Subcutaneous adipose tissue (tissue), 4 donors: ENCODE data around the gene POC1A. TPM values are rescaled to one million over a fixed set of nuclear protein-coding genes. Genes with fewer than 3 reads are reported as not detected.

Experiments used
- total RNA-seq, 4 donors: library from RNA; depleted of rRNA; stranded (reverse); fragments of >200 nt; gene quantifications; one replicate each; pipeline ENCODE4 v1.1.0, GENCODE V29; 2016
- TF ChIP-seq, protein P1 (sequence below): fragments of 450-650 bp; IDR thresholded peaks from one replicate; pipeline ENCODE4 v1.5.1; 2016; ENCODE audit warnings: low read depth, mild to moderate bottlenecking, control low read depth, antibody characterized with exemption, moderate library complexity

Gene POC1A
- total RNA-seq, 4 donors from 2014 or later = 0.38 to 2.4 (median 1.2) TPM

DNA sequence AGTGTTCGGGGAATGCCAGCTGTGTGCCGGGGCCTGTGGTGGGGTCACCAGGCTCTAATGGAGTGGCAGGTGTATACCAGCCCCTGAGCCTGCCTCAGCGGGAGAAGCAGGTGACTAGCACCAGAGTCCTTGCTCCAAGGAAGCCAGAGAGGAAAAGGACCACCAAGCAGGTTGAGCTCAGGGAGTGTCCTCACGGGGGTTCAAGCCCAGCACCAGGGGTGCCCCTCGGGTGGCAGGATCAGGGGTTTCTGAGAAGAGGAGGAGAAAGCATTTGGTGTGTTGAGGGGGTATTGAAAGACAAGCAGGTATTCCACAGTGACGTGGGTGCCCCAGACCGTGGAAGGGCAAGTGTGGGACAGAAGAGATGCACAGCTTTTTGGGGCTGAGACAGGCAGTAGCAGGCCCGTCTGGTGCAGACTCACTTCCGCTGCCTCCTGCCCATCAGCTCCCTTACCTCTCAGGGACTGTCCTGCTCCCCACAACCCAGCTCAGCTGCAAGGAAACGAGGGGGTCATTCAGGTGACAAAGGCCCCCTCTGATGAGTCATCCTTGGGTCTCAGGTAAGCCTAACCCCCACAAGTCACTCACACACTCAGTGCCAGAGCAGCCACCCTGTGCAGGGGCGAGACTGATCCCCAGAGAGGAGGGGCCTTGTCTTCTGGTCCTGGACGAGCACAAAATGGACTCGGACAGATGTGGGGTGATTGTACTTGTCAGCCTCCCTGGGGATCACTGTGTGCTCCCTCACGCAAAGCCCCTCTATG is 21.4 kb upstream of the POC1A start:
- TF ChIP-seq, protein P1, sequence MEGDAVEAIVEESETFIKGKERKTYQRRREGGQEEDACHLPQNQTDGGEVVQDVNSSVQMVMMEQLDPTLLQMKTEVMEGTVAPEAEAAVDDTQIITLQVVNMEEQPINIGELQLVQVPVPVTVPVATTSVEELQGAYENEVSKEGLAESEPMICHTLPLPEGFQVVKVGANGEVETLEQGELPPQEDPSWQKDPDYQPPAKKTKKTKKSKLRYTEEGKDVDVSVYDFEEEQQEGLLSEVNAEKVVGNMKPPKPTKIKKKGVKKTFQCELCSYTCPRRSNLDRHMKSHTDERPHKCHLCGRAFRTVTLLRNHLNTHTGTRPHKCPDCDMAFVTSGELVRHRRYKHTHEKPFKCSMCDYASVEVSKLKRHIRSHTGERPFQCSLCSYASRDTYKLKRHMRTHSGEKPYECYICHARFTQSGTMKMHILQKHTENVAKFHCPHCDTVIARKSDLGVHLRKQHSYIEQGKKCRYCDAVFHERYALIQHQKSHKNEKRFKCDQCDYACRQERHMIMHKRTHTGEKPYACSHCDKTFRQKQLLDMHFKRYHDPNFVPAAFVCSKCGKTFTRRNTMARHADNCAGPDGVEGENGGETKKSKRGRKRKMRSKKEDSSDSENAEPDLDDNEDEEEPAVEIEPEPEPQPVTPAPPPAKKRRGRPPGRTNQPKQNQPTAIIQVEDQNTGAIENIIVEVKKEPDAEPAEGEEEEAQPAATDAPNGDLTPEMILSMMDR = no peak

DNA sequence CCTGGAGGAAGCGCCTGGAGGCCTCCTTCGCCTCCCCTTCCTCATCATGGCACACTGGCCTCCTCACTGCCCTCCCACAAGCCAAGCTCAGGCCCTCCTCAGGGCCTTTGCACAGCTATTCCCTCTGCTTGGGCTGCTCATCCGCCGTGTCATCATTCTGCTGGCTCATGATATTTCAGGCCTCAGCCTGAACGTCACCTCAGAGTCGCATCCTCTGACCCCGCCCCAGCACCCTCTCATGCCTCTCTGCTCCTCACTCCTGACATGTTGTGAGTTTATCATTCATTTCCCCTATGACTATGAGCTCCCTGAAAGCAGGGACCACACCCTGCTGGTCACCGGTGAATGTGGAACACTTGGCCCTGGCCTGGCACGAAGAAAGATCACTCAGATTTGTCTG is 20.7 kb upstream of the POC1A start:
- TF ChIP-seq, protein P1 = no peak

DNA sequence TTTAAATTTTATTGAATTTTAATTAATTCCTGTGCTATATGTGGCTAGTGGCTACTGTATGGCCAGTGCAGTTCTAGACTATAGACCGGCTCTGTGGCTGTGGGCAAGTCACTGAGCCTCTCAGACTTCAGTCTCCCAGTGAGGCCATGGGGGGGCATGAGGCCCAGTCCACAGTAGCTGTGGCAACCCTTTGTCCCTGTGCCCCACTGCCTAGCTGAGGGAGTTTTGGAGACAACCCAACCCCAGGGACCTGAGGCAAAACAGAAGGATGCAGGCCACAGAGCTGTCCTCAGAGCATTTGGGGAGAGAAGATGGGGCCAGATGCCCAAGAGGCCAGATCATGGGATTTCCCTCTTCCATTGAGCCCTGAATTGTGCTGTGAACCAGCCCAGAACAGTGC is 18.9 kb upstream of the POC1A start:
- TF ChIP-seq, protein P1 = no peak

DNA sequence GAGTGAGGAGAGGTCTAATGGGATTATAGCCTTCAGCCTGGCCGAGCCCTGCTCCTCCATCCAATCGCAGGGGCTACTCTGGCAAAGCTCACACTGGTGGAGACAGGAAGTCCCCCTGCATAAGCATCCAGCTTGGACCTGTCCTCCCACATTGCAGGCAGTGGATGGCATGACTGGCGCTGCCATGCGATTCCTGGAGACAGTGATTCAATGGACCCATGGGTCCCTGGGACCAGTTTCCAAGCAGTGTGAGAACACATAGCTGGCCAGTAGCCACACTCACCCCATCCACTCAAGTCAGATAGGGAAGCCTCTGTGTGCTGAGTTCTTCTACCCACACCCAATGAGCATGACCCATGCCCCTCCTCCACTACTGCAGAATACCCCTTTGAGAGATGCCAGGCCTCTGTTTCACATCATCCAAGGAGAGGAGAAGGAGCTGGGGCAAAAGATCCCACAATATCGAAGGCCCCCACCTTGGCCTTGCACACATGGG is 18.1 kb upstream of the POC1A start:
- TF ChIP-seq, protein P1 = no peak

DNA sequence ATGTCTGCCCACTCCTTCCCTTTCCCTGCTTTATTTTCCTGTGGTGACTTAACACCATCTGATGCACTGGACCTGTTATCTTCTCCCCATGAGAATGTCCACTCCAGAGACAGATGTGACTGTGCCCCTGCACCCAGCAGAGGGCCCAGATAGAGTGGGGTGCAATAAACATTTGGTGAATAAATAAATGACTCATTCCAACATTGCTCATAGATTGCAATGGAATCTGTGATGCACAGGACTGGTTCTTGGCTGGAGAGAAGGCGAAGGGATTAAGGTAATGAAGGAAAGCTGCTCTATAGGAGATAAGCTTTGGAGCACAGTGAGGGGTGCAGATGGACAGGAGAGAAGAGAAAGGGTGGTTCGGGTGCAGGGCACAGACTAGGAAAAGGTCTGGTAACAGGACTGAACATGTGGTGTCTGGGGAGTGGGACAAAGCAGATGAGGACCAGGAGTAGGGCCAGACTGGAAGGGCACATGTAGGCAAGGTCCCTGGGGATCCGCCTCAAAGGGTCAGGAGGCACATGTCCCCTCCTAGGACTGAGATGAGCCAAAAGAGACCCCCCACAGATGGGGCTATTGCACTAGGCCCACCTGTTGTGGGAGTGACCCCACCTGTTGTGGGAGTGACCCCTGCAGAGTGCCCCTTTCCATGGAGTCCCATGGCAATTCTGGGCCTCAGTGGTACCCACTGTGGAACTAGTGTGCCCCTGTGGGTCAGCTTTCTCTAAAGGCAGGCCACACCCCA is 17.5 kb upstream of the POC1A start:
- TF ChIP-seq, protein P1 = no peak

DNA sequence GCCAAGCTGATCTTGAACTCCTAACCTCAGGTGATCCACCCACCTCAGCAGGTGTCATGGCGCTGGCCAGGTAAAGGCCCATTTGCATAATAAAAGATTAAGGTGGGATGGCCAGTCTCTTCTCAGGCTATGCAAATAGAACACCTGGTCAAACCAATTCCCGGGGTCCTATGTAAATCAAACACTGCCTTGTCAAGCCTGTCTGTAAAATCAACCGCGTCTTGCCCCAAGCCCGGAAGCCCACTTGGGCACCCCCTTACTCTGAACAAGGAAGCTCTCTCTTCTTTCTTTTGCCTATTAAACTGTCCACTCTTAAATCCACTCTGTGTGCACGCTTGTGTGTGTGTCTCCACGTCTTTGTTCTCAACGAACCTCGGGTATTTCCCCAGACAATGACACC is 13.0 kb upstream of the POC1A start:
- TF ChIP-seq, protein P1 = no peak

DNA sequence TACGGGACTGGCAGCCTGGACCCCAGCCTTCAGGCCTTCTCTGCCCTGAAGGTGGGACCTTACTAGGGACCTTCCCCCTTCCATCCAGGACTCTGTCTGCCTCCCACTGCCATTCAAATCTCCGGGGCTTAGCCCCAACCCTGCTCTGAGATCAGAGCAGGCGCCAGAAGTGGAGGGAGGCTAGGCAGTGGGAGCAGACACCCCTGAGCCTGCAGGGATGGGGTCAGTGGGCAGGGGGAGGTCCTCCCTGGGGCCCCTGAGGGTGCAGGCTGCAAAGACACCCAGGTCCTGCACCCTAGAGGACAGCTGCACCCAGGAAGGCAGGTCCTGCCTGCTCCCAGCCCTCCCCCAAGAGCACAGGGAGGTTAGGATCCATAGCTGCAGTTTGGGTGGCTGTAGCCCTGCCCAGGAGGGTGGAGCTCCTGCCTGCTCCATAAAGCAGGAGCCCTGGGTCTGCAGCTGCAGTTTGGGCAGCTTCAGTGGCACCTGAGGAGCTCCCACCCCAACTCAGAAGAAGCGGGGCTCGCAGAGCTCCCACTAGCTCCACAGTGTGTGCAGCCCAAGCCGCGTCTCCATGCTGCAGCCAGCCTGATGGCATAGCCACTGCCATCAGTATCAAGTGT is 8.1 kb upstream of the POC1A start:
- TF ChIP-seq, protein P1 = no peak
